ENCODE measurements around the gene TGFB1. TPM values are rescaled to one million over a fixed set of nuclear protein-coding genes. Genes with fewer than 3 reads are reported as not detected.
A peak's percentile ranks its signal among the peaks of the same experiment; 100 is the strongest.

TGFB1 gene
- total RNA-seq, 1 donor from 2014 or later = 193 TPM

DNA sequence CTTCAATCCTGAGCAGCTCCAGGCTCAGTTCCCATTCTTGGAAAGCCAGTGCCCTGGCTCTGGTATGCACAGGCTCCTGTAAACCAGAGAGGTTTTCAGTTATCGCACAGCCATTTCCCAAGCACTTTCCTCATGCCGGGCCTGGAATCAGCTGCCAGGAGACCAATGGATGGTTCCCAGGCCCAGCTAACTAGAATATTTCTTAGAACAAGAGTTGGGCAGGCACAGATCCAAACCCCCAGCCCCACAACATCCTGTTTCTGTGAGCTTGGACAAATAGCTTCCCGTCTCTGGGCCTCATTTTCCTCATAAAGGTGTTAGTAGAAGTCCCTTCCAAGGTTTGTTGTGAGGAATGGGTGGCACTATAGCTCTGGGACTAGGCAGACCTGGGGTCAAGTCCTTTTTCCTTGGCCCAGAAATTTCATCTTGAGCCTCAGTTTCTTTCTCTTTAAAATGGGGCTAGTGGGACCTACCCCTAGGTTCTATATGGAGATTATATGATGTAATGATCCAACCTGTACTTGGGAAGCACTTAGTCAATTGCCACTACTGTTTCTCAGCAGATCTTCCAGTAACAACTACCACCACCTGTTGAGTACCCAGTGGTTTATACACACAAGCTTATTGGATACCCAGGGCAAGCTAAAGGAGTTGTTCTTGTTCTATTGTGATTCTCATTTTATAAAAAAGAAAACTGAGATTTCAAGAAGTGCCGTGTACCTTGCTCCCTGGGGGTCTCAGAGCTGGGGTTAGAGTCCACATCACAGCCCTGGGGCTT lies 48.8 kb downstream of the TGFB1 start:
- H3K36me3 Mint-ChIP-seq (ENCODE audit: low read depth, unreplicated experiment) = peaks cover 59% of the 10 kb centered on the region
- TF ChIP-seq, protein P1, sequence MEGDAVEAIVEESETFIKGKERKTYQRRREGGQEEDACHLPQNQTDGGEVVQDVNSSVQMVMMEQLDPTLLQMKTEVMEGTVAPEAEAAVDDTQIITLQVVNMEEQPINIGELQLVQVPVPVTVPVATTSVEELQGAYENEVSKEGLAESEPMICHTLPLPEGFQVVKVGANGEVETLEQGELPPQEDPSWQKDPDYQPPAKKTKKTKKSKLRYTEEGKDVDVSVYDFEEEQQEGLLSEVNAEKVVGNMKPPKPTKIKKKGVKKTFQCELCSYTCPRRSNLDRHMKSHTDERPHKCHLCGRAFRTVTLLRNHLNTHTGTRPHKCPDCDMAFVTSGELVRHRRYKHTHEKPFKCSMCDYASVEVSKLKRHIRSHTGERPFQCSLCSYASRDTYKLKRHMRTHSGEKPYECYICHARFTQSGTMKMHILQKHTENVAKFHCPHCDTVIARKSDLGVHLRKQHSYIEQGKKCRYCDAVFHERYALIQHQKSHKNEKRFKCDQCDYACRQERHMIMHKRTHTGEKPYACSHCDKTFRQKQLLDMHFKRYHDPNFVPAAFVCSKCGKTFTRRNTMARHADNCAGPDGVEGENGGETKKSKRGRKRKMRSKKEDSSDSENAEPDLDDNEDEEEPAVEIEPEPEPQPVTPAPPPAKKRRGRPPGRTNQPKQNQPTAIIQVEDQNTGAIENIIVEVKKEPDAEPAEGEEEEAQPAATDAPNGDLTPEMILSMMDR (IDR thresholded peaks at IDR 0.05; ENCODE audit: unreplicated experiment) = no peak
- DNase-seq (ENCODE audit: low spot score) = no peak
- H3K4me3 Mint-ChIP-seq (ENCODE audit: unreplicated experiment) = no peak overlapping the region
- H3K4me1 Mint-ChIP-seq (ENCODE audit: unreplicated experiment) = peaks cover 62% of the 10 kb centered on the region
- H3K27me3 Mint-ChIP-seq (ENCODE audit: unreplicated experiment) = peaks cover 7% of the 10 kb centered on the region
- no peaks in the 10 kb centered on the region for H3K9me3 Mint-ChIP-seq (ENCODE audit: unreplicated experiment)
- no peak overlapping the region for H3K27ac Mint-ChIP-seq (ENCODE audit: unreplicated experiment)

DNA sequence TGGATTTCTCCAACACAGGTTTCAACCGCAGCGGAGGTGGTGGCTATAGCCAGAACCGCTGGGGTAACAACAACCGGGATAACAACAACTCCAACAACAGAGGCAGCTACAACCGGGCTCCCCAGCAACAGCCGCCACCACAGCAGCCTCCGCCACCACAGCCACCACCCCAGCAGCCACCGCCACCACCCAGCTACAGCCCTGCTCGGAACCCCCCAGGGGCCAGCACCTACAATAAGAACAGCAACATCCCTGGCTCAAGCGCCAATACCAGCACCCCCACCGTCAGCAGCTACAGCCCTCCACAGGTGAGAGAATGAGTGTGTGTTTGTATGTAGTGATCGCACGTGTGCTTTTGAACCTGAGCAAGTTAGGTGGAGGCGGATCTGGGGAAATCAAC lies 49.8 kb downstream of the TGFB1 start:
- Mint-ChIP-seq H3K4me1 (ENCODE audit: unreplicated experiment) (peaks cover 63% of the 10 kb centered on the region), H3K36me3 (ENCODE audit: low read depth, unreplicated experiment) (peaks cover 65% of the 10 kb centered on the region), H3K27ac (ENCODE audit: unreplicated experiment) (peak overlapping the region; percentile 89), H3K4me3 (ENCODE audit: unreplicated experiment) (no peak overlapping the region), H3K27me3 (ENCODE audit: unreplicated experiment) (peaks cover 7% of the 10 kb centered on the region), H3K9me3 (ENCODE audit: unreplicated experiment) (no peaks in the 10 kb centered on the region)
- TF ChIP-seq, protein P1 (IDR thresholded peaks at IDR 0.05; ENCODE audit: unreplicated experiment) = no peak
- no peak for DNase-seq (ENCODE audit: low spot score)

DNA sequence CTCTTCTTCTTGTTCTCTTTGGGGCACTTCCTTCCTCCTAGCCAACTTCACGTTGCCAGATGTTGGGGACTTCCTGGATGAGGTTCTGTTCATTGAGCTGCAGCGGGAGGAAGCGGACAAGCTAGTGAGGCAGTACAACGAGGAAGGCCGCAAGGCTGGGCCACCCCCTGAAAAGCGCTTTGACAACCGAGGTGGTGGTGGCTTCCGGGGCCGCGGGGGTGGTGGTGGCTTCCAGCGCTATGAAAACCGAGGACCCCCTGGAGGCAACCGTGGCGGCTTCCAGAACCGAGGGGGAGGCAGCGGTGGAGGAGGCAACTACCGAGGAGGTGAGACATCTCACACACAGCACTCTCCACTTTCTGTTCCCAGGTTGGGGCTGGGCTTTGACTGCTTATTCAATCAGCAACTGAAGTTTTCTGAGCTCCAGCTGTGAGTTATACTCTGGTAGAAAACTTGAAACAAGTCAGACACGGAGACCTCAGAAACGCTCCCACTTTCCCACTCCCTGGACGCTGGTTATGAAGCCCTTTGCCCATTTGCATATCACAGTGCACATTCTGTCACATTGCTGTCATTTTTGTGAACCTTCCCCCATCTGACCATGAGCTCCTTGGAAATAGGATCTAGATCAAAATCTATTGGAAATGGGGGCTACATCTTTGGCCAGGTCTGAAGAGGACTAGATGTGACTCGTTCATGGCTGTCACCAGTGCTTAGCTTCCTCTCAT lies 50.9 kb downstream of the TGFB1 start:
- TF ChIP-seq, protein P1 (IDR thresholded peaks at IDR 0.05; ENCODE audit: unreplicated experiment) = no peak
- Mint-ChIP-seq H3K4me1 (ENCODE audit: unreplicated experiment) (peaks cover 57% of the 10 kb centered on the region), H3K27me3 (ENCODE audit: unreplicated experiment) (peaks cover 2% of the 10 kb centered on the region), H3K36me3 (ENCODE audit: low read depth, unreplicated experiment) (peaks cover 69% of the 10 kb centered on the region), H3K4me3 (ENCODE audit: unreplicated experiment) (peak overlapping the region; percentile 82), H3K27ac (ENCODE audit: unreplicated experiment) (peak overlapping the region; percentile 92), H3K9me3 (ENCODE audit: unreplicated experiment) (no peaks in the 10 kb centered on the region)
- DNase-seq (ENCODE audit: low spot score) = no peak

DNA sequence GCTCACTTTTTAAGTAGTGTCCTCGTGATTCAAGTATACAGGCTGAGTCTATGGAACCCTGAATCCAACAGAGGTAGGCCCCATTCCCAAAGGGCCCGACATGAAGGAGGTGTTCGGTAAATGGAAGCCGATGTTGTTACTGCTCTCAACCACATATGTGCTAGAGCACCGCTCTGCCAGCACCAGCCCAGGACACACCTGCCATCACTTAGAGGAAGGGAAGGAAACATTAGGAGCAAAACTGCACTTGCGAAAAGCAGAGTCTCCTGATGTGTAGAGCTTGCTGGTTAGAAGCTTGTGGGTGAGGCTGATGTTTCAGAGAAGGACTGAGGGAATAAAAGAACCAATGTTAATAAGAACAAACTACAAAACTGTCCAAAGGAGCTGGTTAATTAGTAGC lies 53.2 kb downstream of the TGFB1 start:
- Mint-ChIP-seq H3K27ac (ENCODE audit: unreplicated experiment) (peak overlapping the region; percentile 98), H3K36me3 (ENCODE audit: low read depth, unreplicated experiment) (peaks cover 78% of the 10 kb centered on the region), H3K9me3 (ENCODE audit: unreplicated experiment) (no peaks in the 10 kb centered on the region), H3K4me1 (ENCODE audit: unreplicated experiment) (peaks cover 54% of the 10 kb centered on the region), H3K4me3 (ENCODE audit: unreplicated experiment) (no peak overlapping the region), H3K27me3 (ENCODE audit: unreplicated experiment) (peaks cover 2% of the 10 kb centered on the region)
- TF ChIP-seq, protein P1 (IDR thresholded peaks at IDR 0.05; ENCODE audit: unreplicated experiment) = no peak
- DNase-seq (ENCODE audit: low spot score) = no peak

DNA sequence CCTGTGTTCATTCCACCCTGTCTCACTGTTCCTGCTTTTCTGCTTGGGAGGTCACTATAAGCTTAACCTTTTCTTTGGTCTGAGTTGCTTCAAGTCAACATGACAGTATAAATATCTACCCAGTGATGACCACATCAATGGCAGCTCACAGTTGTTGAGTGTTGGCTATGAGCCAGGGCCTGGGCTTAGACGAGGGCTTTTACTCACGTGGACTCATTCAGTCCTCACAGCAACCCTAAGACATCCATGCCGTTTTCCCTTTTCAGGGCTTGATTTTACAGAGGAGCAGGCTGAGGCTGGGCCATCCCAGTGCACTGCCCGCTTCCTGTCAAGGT lies 54.0 kb downstream of the TGFB1 start:
- Mint-ChIP-seq H3K27me3 (ENCODE audit: unreplicated experiment) (peaks cover 2% of the 10 kb centered on the region), H3K27ac (ENCODE audit: unreplicated experiment) (peak overlapping the region; percentile 98), H3K36me3 (ENCODE audit: low read depth, unreplicated experiment) (peaks cover 79% of the 10 kb centered on the region), H3K4me1 (ENCODE audit: unreplicated experiment) (peaks cover 51% of the 10 kb centered on the region), H3K9me3 (ENCODE audit: unreplicated experiment) (no peaks in the 10 kb centered on the region), H3K4me3 (ENCODE audit: unreplicated experiment) (peak overlapping the region; percentile 15)
- TF ChIP-seq, protein P1 (IDR thresholded peaks at IDR 0.05; ENCODE audit: unreplicated experiment) = no peak
- no peak for DNase-seq (ENCODE audit: low spot score)
